GM08714 (cell line): ENCODE results near the gene GAS7.

Source experiments
- H3K4me3 ChIP-seq: fragments of 200-500 bp; sonication (Bioruptor generic); 2 replicates; pipeline ENCODE4 v1.5.1; 2014; ENCODE audit warnings: mild to moderate bottlenecking, low read length, inconsistent platforms
- ZNF274 ChIP-seq: IDR thresholded peaks from 2 replicates; pipeline ENCODE4 v1.6.1; 2012; ENCODE audit warnings: mild to moderate bottlenecking, low read depth, low read length

The GAS7 gene

GRCh38 chr17:9862220-9862619, 336.2 kb downstream of the GAS7 start:
- no peak for TF ChIP-seq ZNF274

GRCh38 chr17:9860851-9861250, 337.6 kb downstream of the GAS7 start:
- H3K4me3 ChIP-seq: no peak overlapping the region
- TF ChIP-seq ZNF274: no peak

More at GRCh38 chr17:9862220-9862619, 336.2 kb downstream of the GAS7 start:
- no peak overlapping the region for H3K4me3 ChIP-seq
